HepG2 (cell line): ENCODE data around the gene SYMPK. TPM values are rescaled to one million over a fixed set of nuclear protein-coding genes. Genes with fewer than 3 reads are reported as not detected.
A peak's percentile ranks its signal among the peaks of the same experiment; 100 is the strongest.

Experiments
- BRCA1 ChIP-seq: sonication (generic); formaldehyde crosslinking; IDR thresholded peaks from 2 replicates; pipeline ENCODE4 v1.4.0; 2020; ENCODE audit warnings: missing genetic modification reagents
- CENPT ChIP-seq: sonication (generic); formaldehyde crosslinking; IDR thresholded peaks from 2 replicates; pipeline ENCODE4 v1.8.0; 2022; ENCODE audit warnings: low read depth, mild to moderate bottlenecking, moderate library complexity, missing genetic modification reagents
- CHCHD3 ChIP-seq: sonication (generic); formaldehyde crosslinking; IDR thresholded peaks from 2 replicates; pipeline ENCODE4 v1.8.0; 2022; ENCODE audit warnings: mild to moderate bottlenecking, missing genetic modification reagents, moderate library complexity
- EED ChIP-seq: sonication (generic); formaldehyde crosslinking; IDR thresholded peaks from 2 replicates; pipeline ENCODE4 v1.5.0; 2020; ENCODE audit warnings: mild to moderate bottlenecking, missing genetic modification reagents
- FOXP1 ChIP-seq, 2 experiments: fragments of 450-650 bp in 1 of 2; IDR thresholded peaks; 2 replicates each; pipeline ENCODE4 v1.6.1; 2017 to 2018; ENCODE audit warnings: antibody characterized with exemption in 1 of 2
- GABPB1 ChIP-seq: IDR thresholded peaks from 2 replicates; pipeline ENCODE4 v1.6.1; 2016; ENCODE audit warnings: mild to moderate bottlenecking, missing genetic modification reagents, moderate library complexity, missing compliant biosample characterization
- PTBP1 ChIP-seq: fragments of 200-400 bp; formaldehyde crosslinking; IDR thresholded peaks from 2 replicates; pipeline ENCODE4 v1.6.1; 2018; ENCODE audit warnings: low read length, low read depth; ENCODE audit not compliant: poor library complexity, severe bottlenecking
- RARA ChIP-seq: IDR thresholded peaks from 2 replicates; pipeline ENCODE4 v1.6.1; 2016; ENCODE audit warnings: missing genetic modification reagents, missing compliant biosample characterization
- TGIF2 ChIP-seq: IDR thresholded peaks from 2 replicates; pipeline ENCODE4 v1.6.1; 2016; ENCODE audit warnings: control low read depth, missing compliant biosample characterization
- ZBTB3 ChIP-seq: sonication (generic); formaldehyde crosslinking; IDR thresholded peaks from 2 replicates; pipeline ENCODE4 v1.4.0; 2020; ENCODE audit warnings: low read depth, mild to moderate bottlenecking, moderate library complexity, missing genetic modification reagents, borderline replicate concordance
- ZFX ChIP-seq: sonication (generic); formaldehyde crosslinking; IDR thresholded peaks from 2 replicates; pipeline ENCODE4 v1.4.0; 2020; ENCODE audit warnings: mild to moderate bottlenecking, low read depth, missing genetic modification reagents, moderate library complexity
- ZNF709 ChIP-seq: sonication (generic); formaldehyde crosslinking; IDR thresholded peaks from 2 replicates; pipeline ENCODE4 v1.5.0; 2020; ENCODE audit warnings: mild to moderate bottlenecking, missing genetic modification reagents
- polyA plus RNA-seq, 8 experiments: library from polyadenylated mRNA; depleted of rRNA in 3 of 8; stranded (reverse) in 7 of 8; unstranded in 1 of 8; fragments of >200 nt; fragmentation: Illumina TruSeq in 4 of 8; extraction: Trizol in 4 of 8; gene quantifications; 2 replicates each; pipeline versions ENCODE4 v1.2.1 to v1.2.3, GENCODE V29; 2011 to 2016; ENCODE audit warnings: low read depth in 4 of 8, missing spikeins in 1 of 8, mixed read lengths in 1 of 8; ENCODE audit not compliant: insufficient read depth in 1 of 8
- total RNA-seq, 5 experiments: library from RNA; depleted of rRNA; stranded (reverse); fragments of >200 nt; fragmentation: Illumina TruSeq; extraction: Trizol; gene quantifications; 2 replicates each; pipeline ENCODE4 v1.2.3, GENCODE V29; 2016; ENCODE audit warnings: low read depth in 1 of 5
- TF ChIP-seq, protein P1 (sequence below): sonication (generic); formaldehyde crosslinking; IDR thresholded peaks from 2 replicates; pipeline ENCODE4 v1.9.0; 2021; ENCODE audit warnings: missing genetic modification reagents, mild to moderate bottlenecking, borderline replicate concordance
- TF ChIP-seq, protein P2 (sequence below): sonication (generic); formaldehyde crosslinking; IDR thresholded peaks from one replicate; pipeline ENCODE4 v1.5.1; 2020; ENCODE audit warnings: mild to moderate bottlenecking, missing genetic modification reagents; ENCODE audit errors: not compliant biosample characterization
- TF ChIP-seq, protein P3 (sequence below): sonication (generic); formaldehyde crosslinking; IDR thresholded peaks from 2 replicates; pipeline ENCODE4 v1.4.0; 2020; ENCODE audit warnings: missing genetic modification reagents
- TF ChIP-seq, protein P4 (sequence below): sonication (generic); formaldehyde crosslinking; IDR thresholded peaks from 2 replicates; pipeline ENCODE4 v1.8.0; 2022; ENCODE audit warnings: missing genetic modification reagents, mild to moderate bottlenecking, inconsistent platforms, borderline replicate concordance

The SYMPK gene
- total and polyA plus RNA-seq, 2 of the 13 experiments (the other 11 are each of a cell fraction or from before 2014, with no cell fraction given): 21.9 to 55.7 TPM

DNA sequence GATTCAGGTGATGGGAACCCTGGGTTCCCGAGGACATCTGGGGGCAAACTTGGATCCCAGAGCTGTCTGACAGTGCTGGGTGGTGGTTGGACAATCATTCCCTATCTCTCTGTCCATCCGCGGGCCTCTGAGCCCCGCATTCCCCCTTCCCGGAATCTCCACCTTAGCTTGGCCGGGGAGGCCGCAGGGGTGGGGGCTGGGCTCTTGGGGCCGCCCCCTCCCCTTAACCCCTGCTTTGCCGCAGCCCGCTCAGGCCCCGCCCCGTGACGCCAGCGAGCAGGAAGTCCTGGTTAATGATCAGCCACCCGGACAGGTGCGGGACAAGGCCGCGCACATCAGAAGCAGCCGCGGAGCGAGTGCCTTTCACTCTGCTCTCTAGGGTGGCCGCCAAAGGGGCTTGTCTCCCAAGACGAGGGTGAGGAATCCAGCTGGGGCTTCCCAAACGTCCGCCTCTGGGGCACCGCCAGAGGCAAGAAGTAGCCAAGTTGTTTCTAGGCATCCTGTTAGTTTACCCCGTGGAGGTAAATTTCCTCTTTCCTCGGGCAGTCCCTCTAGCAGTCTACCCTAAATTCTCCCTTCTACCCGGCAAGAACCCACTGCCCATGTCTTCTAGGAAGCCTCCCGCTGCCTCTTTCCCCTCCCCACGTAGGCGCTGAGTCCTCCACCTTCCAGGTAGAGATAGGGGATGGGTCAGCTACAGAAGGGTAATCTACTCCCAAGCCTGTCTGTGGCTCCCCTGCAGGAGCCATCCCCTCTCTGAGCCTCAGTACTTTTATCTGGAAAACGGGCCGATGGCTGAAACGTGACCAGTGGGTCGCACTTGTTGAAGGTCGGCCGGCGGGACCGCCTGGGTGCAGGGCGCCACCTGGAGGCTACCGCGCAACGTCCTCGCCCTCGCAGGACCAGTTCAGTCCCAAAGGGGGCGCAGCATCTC is 20.0 kb upstream of the SYMPK start (continued):
- TF ChIP-seq PTBP1: peak; percentile 60
- peak; percentile 25; the same call in 1 of the 2 replicates for TF ChIP-seq BRCA1 (CRISPR knock-in tag)
- TF ChIP-seq CHCHD3 (CRISPR knock-in tag): no peak; the same call in 1 of the 2 replicates
- TF ChIP-seq, protein P1, sequence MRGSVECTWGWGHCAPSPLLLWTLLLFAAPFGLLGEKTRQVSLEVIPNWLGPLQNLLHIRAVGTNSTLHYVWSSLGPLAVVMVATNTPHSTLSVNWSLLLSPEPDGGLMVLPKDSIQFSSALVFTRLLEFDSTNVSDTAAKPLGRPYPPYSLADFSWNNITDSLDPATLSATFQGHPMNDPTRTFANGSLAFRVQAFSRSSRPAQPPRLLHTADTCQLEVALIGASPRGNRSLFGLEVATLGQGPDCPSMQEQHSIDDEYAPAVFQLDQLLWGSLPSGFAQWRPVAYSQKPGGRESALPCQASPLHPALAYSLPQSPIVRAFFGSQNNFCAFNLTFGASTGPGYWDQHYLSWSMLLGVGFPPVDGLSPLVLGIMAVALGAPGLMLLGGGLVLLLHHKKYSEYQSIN: no peak
- TF ChIP-seq, protein P2, sequence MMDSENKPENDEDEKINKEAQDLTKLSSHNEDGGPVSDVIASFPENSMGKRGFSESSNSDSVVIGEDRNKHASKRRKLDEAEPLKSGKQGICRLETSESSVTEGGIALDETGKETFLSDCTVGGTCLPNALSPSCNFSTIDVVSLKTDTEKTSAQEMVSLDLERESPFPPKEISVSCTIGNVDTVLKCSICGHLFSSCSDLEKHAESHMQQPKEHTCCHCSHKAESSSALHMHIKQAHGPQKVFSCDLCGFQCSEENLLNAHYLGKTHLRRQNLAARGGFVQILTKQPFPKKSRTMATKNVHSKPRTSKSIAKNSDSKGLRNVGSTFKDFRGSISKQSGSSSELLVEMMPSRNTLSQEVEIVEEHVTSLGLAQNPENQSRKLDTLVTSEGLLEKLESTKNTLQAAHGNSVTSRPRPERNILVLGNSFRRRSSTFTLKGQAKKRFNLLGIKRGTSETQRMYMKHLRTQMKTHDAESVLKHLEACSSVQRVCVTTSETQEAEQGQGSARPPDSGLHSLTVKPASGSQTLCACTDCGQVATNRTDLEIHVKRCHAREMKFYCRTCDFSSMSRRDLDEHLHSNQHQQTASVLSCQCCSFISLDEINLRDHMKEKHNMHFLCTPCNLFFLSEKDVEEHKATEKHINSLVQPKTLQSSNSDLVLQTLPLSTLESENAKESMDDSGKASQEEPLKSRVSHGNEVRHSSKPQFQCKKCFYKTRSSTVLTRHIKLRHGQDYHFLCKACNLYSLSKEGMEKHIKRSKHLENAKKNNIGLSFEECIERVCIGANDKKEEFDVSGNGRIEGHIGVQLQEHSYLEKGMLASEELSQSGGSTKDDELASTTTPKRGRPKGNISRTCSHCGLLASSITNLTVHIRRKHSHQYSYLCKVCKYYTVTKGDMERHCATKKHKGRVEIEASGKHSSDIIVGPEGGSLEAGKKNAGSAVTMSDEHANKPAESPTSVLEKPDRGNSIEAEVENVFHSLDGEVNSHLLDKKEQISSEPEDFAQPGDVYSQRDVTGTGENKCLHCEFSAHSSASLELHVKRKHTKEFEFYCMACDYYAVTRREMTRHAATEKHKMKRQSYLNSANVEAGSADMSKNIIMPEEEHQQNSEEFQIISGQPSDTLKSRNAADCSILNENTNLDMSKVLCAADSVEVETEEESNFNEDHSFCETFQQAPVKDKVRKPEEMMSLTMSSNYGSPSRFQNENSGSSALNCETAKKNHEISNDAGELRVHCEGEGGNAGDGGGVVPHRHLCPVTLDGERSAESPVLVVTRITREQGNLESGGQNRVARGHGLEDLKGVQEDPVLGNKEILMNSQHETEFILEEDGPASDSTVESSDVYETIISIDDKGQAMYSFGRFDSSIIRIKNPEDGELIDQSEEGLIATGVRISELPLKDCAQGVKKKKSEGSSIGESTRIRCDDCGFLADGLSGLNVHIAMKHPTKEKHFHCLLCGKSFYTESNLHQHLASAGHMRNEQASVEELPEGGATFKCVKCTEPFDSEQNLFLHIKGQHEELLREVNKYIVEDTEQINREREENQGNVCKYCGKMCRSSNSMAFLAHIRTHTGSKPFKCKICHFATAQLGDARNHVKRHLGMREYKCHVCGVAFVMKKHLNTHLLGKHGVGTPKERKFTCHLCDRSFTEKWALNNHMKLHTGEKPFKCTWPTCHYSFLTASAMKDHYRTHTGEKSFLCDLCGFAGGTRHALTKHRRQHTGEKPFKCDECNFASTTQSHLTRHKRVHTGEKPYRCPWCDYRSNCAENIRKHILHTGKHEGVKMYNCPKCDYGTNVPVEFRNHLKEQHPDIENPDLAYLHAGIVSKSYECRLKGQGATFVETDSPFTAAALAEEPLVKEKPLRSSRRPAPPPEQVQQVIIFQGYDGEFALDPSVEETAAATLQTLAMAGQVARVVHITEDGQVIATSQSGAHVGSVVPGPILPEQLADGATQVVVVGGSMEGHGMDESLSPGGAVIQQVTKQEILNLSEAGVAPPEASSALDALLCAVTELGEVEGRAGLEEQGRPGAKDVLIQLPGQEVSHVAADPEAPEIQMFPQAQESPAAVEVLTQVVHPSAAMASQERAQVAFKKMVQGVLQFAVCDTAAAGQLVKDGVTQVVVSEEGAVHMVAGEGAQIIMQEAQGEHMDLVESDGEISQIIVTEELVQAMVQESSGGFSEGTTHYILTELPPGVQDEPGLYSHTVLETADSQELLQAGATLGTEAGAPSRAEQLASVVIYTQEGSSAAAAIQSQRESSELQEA (CRISPR knock-in tag): peak; percentile 66
- peak; percentile 75; the same call in 1 of the 2 replicates for TF ChIP-seq TGIF2
- peak; percentile 60; the same call in 1 of the 2 replicates for TF ChIP-seq ZBTB3
- TF ChIP-seq FOXP1 (IDR thresholded peaks at IDR 0.05): no peak
- peak; percentile 44; the same call in 1 of the 2 replicates for TF ChIP-seq FOXP1 (CRISPR knock-in tag; IDR thresholded peaks at IDR 0.05)
- TF ChIP-seq ZFX (CRISPR knock-in tag): peak; percentile 85
- no peak for TF ChIP-seq CENPT (CRISPR knock-in tag)
- no peak; the same call in 1 of the 2 replicates for TF ChIP-seq ZNF709 (CRISPR knock-in tag)
- TF ChIP-seq EED: no peak; the same call in 1 of the 2 replicates
- peak; percentile 83 for TF ChIP-seq GABPB1
- TF ChIP-seq RARA: peak; percentile 90
- TF ChIP-seq, protein P3, sequence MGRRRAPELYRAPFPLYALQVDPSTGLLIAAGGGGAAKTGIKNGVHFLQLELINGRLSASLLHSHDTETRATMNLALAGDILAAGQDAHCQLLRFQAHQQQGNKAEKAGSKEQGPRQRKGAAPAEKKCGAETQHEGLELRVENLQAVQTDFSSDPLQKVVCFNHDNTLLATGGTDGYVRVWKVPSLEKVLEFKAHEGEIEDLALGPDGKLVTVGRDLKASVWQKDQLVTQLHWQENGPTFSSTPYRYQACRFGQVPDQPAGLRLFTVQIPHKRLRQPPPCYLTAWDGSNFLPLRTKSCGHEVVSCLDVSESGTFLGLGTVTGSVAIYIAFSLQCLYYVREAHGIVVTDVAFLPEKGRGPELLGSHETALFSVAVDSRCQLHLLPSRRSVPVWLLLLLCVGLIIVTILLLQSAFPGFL (CRISPR knock-in tag): no peak
- TF ChIP-seq, protein P4, sequence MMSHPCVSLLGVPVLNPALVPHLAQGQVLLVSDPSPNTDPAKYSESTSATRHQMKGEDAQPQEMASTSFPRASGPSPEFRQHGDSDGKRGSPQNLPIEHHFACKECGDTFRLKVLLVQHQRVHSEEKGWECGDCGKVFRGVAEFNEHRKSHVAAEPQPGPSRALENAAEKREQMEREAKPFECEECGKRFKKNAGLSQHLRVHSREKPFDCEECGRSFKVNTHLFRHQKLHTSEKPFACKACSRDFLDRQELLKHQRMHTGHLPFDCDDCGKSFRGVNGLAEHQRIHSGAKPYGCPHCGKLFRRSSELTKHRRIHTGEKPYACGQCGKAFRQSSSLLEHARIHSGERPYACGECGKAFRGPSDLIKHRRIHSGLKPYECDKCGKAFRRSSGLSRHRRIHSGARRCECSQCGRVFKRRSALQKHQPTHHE (CRISPR knock-in tag): no peak; the same call in 1 of the 2 replicates
